Adrenal gland (tissue), 5 donors: ENCODE results near the gene RAVER1.

Experiments used
- POLR2A ChIP-seq, 2 donors: fragments of 450-650 bp; IDR thresholded peaks; one replicate each; pipeline ENCODE4 v1.6.1; 2017; ENCODE audit warnings: antibody characterized with exemption in 2 of 2, mild to moderate bottlenecking in 2 of 2, moderate library complexity in 1 of 2
- TF ChIP-seq, protein P1 (sequence below), 6 experiments: fragments of 450-650 bp in 4 of 6; fragments of 200-600 bp in 2 of 6; sonication (generic) in 1 of 6; IDR thresholded peaks; 1 replicate in 5 of 6; 2 replicates in 1 of 6; pipeline versions ENCODE4 v1.5.1 to v1.8.0; 2016 to 2021; ENCODE audit warnings: antibody characterized with exemption in 6 of 6, mild to moderate bottlenecking in 2 of 6, moderate library complexity in 1 of 6
- donor health status: DM: no; HTN: no; CAD: no.

DNA sequence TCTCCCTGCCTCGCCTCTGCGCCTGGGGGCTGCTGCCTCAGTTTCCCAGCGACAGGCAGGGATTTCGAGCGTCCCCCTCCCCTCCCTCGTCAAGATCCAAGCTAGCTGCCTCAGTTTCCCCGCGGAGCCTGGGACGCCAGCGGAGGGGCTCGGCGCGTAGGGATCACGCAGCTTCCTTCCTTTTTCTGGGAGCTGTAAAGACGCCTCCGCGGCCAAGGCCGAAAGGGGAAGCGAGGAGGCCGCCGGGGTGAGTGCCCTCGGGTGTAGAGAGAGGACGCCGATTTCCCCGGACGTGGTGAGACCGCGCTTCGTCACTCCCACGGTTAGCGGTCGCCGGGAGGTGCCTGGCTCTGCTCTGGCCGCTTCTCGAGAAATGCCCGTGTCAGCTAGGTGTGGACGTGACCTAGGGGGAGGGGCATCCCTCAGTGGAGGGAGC, 63.1 kb downstream of the RAVER1 start:
- TF ChIP-seq, protein P1, sequence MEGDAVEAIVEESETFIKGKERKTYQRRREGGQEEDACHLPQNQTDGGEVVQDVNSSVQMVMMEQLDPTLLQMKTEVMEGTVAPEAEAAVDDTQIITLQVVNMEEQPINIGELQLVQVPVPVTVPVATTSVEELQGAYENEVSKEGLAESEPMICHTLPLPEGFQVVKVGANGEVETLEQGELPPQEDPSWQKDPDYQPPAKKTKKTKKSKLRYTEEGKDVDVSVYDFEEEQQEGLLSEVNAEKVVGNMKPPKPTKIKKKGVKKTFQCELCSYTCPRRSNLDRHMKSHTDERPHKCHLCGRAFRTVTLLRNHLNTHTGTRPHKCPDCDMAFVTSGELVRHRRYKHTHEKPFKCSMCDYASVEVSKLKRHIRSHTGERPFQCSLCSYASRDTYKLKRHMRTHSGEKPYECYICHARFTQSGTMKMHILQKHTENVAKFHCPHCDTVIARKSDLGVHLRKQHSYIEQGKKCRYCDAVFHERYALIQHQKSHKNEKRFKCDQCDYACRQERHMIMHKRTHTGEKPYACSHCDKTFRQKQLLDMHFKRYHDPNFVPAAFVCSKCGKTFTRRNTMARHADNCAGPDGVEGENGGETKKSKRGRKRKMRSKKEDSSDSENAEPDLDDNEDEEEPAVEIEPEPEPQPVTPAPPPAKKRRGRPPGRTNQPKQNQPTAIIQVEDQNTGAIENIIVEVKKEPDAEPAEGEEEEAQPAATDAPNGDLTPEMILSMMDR (IDR thresholded peaks at IDR 0.05) = no peak
- no peak for TF ChIP-seq POLR2A (IDR thresholded peaks at IDR 0.05)
